H1 (cell line): ENCODE data around the gene RRAD. TPM values are rescaled to one million over a fixed set of nuclear protein-coding genes. Genes with fewer than 3 reads are reported as not detected.

Experiments used
- GABPA ChIP-seq: IDR thresholded peaks from 2 replicates; pipeline ENCODE4 v1.6.1; 2011; ENCODE audit warnings: mild to moderate bottlenecking, low read length, moderate library complexity, borderline replicate concordance; ENCODE audit not compliant: insufficient read depth
- POU5F1 ChIP-seq: IDR thresholded peaks from 2 replicates; pipeline ENCODE4 v1.6.1; 2011; ENCODE audit warnings: low read depth, mild to moderate bottlenecking, low read length, moderate library complexity
- SP1 ChIP-seq: IDR thresholded peaks from 2 replicates; pipeline ENCODE4 v1.6.1; 2011; ENCODE audit warnings: low read depth, low read length
- SUZ12 ChIP-seq: fragments of 200-600 bp; sonication (generic); IDR thresholded peaks from 2 replicates; pipeline ENCODE4 v1.6.1; 2012; ENCODE audit warnings: mild to moderate bottlenecking, inconsistent platforms, low read length, moderate library complexity, mixed read lengths
- TAF7 ChIP-seq: optimal IDR thresholded peaks from 2 replicates; pipeline ENCODE3; 2011; ENCODE audit warnings: low read depth, mild to moderate bottlenecking, inconsistent platforms, low read length, moderate library complexity, borderline replicate concordance
- polyA plus RNA-seq, 7 experiments: library from polyadenylated mRNA; depleted of rRNA in 3 of 7; stranded (reverse) in 5 of 7; unstranded in 2 of 7; fragments of >200 nt in 5 of 7; fragments of 200-250 nt in 2 of 7; gene quantifications; 1 replicate in 5 of 7; 2 replicates in 1 of 7; 4 replicates in 1 of 7; pipeline versions ENCODE4 v1.2.1 to v1.2.3, GENCODE V29; 2011 to 2013; ENCODE audit warnings: missing spikeins in 2 of 7, mixed read lengths in 2 of 7
- total RNA-seq: library from RNA; stranded (reverse); fragmentation: NEBNext Ultra II Directional; extraction: Animal tissue kit (Norgen Biotek cat#: 25700); gene quantifications from 2 replicates; pipeline ENCODE4 v1.2.1, GENCODE V29; 2021

Gene RRAD
- total and polyA plus RNA-seq, 2 of the 8 experiments (the other 6 are each of a cell fraction or from before 2014, with no cell fraction given), result 0.17 TPM; not detected in 1

DNA sequence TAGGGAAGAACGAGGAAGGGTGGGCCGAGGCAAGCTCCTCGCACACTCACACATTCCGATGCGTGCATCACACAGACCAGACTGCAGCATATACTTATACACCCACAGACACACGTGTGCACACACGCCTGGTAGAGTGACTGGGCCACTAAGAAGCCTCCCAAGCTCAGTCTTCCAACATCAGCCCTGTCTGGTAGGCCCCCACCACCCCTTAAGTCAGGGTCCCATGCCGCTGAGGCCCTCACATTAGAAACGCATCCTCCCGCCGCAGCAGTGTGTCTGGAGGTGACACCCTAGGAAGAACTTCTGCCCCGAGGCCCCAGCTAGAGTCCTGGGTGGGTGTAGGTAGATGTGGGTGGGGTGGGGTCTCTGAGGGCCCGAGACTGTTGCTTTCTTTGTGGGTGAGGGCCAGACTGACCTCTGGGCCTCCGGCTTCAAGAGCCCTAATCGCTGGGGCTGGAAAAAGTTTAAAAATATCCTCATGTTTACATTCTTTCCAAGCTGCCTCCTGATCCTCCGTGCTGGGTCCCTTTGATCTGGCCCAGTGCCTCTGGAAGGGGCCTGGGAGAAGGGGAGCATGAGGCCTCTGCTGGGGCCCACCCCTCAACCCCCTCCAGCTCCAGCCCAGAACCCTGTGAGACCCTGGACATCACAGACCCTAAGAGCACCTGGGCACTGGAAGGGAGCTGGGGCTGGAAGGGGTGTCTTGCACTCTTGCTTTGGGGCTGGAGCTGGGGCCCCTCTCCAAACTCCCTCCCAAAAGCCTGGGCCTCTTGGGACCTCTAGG is 20.3 kb downstream of the RRAD start (continued):
- TF ChIP-seq GABPA, result no peak
- TF ChIP-seq SUZ12, result no peak
- no peak for TF ChIP-seq TAF7
- no peak for TF ChIP-seq SP1
- TF ChIP-seq POU5F1, result no peak
